Choroid plexus epithelial cell (primary cell): Measurements from ENCODE around the gene ALMS1.
A peak's percentile ranks its signal among the peaks of the same experiment; 100 is the strongest.

Source experiments
- DNase-seq: peaks from one replicate; pipeline ENCODE4 v3.0.0-alpha.2; 2010; ENCODE audit warnings: low read depth
- H3K4me3 ChIP-seq: 2 replicates; pipeline ENCODE4 v1.5.1; 2011; ENCODE audit warnings: low read depth, mild to moderate bottlenecking, control low read depth, low read length, moderate library complexity
- CTCF ChIP-seq: conservative IDR thresholded peaks from 2 replicates; pipeline ENCODE4 v1.5.1; 2011; ENCODE audit warnings: low read depth, mild to moderate bottlenecking, control low read depth, inconsistent platforms, low read length, moderate library complexity

ALMS1 gene

GRCh38 chr2:73376681-73377080 is 9.0 kb upstream of the ALMS1 start:
- DNase-seq: no peak
- no peak for TF ChIP-seq CTCF

GRCh38 chr2:73383036-73383435 is 2.6 kb upstream of the ALMS1 start:
- TF ChIP-seq CTCF: no peak
- no peak for DNase-seq

More at GRCh38 chr2:73376681-73377080, 9.0 kb upstream of the ALMS1 start:
- no peak overlapping the region for H3K4me3 ChIP-seq

GRCh38 chr2:73385123-73385503 is 523 bp upstream of the ALMS1 start:
- TF ChIP-seq CTCF: no peak
- H3K4me3 ChIP-seq: peak overlapping the region; percentile 93
- DNase-seq: no peak

More at GRCh38 chr2:73383036-73383435, 2.6 kb upstream of the ALMS1 start:
- no peak overlapping the region for H3K4me3 ChIP-seq

GRCh38 chr2:73386342-73386868 is 769 bp downstream of the ALMS1 start:
- no peak for TF ChIP-seq CTCF
- no peak for DNase-seq
- peak overlapping the region; percentile 93 for H3K4me3 ChIP-seq

- peak overlapping the region; percentile 93 for H3K4me3 ChIP-seq
- TF ChIP-seq CTCF: no peak
- DNase-seq: peak; percentile 2
Observed at GRCh38 chr2:73386894-73387636, 1.4 kb downstream of the ALMS1 start.

GRCh38 chr2:73402386-73403103 is 16.9 kb downstream of the ALMS1 start:
- no peak overlapping the region for H3K4me3 ChIP-seq
- TF ChIP-seq CTCF: no peak

GRCh38 chr2:73403237-73403636 is 17.6 kb downstream of the ALMS1 start:
- no peak for DNase-seq
- no peak overlapping the region for H3K4me3 ChIP-seq
- no peak for TF ChIP-seq CTCF

More at GRCh38 chr2:73402386-73403103, 16.9 kb downstream of the ALMS1 start:
- no peak for DNase-seq
